GM12865 (cell line): Measurements from ENCODE around the gene MDFIC.

ENCODE experiments used
- DNase-seq: peaks from one replicate; pipeline ENCODE4 v3.0.0; 2010; ENCODE audit warnings: low read depth
- H3K4me3 ChIP-seq: 2 replicates; pipeline ENCODE4 v1.5.1; 2011; ENCODE audit warnings: mild to moderate bottlenecking, low read depth, low read length, control low read depth
- CTCF ChIP-seq: IDR thresholded peaks from 2 replicates; pipeline ENCODE4 v1.5.1; 2011; ENCODE audit warnings: low read length, control low read depth, low read depth, inconsistent platforms; ENCODE audit not compliant: insufficient read depth; ENCODE audit errors: missing control alignments

Gene MDFIC

GRCh38 chr7:114986190-114987180, 64.6 kb downstream of the MDFIC start:
- no peak for DNase-seq
- TF ChIP-seq CTCF, result no peak

GRCh38 chr7:114988026-114988425, 66.1 kb downstream of the MDFIC start:
- TF ChIP-seq CTCF, result no peak
- DNase-seq, result no peak
- H3K4me3 ChIP-seq, result no peak overlapping the region

More at GRCh38 chr7:114986190-114987180, 64.6 kb downstream of the MDFIC start:
- H3K4me3 ChIP-seq, result no peak overlapping the region

- no peak for TF ChIP-seq CTCF
- H3K4me3 ChIP-seq, result no peak overlapping the region
- DNase-seq, result no peak
Observed at GRCh38 chr7:114988755-114989375, 67.0 kb downstream of the MDFIC start.

GRCh38 chr7:114989531-114989930, 67.6 kb downstream of the MDFIC start:
- no peak for DNase-seq
- no peak for TF ChIP-seq CTCF

GRCh38 chr7:114997487-114998404, 75.9 kb downstream of the MDFIC start:
- no peak for DNase-seq
- TF ChIP-seq CTCF, result no peak
- no peak overlapping the region for H3K4me3 ChIP-seq

More at GRCh38 chr7:114989531-114989930, 67.6 kb downstream of the MDFIC start:
- no peak overlapping the region for H3K4me3 ChIP-seq

- no peak for TF ChIP-seq CTCF
- H3K4me3 ChIP-seq, result no peak overlapping the region
- DNase-seq, result no peak
Observed at GRCh38 chr7:115004121-115004520, 82.2 kb downstream of the MDFIC start.
